Measurements from ENCODE around the gene MDC1.

MDC1 gene

DNA sequence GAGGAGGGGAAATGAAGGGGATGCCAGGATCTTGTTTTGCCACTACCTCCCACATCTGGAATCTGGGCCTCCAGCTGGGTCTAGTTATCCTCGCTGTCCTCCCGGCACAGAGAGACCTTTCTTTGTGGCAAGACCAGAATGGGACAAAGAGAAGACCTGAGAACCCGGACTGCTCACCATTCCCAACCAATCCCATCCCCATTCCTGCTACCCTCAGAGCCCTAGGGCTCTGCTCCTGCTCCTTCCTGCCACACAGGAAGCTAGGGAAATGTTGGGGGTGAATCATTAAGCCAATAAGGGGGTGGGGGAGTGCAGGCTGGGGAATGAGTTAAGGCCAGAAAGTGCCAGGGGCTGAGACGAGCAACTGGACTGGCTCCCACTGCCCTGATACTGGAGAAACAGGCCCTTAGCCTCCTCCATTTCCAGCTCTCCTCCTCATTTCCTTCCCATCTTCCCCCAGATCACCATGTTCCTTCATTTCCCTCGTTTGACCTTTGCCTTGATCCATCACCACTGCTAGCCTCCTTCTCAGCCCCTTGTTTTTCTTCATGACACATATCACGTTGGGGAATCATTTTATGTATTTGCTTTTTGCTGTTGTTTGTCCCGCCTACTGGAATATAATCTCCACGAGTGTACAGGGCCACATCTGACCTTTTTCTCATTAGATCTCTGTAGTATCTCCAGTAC is 31.9 kb upstream of the MDC1 start:
- peak; percentile 65 for DNase-seq (ENCODE audit: low read depth)

DNA sequence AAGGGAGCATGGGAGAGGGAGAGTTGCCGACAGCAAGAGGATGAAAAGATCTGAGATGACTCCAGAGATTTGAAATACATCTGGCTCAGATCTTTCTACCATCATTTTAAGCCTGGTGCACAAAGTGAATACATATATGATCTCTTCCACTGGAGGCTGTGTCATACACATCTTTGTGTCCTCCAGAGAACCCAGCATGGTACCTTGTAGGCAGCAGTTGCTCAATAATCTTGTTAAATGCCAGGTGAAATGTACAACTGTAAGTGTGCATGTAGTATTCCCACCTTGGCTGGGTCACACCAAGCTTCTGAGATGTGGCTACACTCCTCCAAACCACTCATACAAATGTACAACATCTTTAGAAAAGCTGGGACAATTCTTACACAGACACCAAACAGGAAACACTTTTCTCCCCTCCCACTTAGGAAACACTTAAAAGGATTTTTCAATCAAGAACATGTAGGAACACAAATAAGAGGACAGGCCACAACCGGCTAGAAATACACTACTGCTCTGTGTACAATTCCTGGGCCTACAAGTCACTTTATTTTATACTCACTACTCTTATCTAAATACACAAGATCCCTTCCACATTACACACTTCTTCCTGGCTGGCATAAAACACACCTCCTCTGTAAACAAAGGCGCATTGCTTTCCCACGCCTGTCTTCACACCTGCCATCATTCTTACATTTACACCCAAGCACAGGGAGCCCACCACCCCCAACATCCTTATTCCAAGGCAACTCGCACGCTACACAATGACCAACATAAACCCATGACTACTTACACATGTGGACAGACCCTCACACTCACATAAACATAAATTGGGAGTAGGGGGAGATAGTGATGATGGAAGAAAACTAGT is 31.1 kb upstream of the MDC1 start:
- DNase-seq (ENCODE audit: low read depth): no peak

DNA sequence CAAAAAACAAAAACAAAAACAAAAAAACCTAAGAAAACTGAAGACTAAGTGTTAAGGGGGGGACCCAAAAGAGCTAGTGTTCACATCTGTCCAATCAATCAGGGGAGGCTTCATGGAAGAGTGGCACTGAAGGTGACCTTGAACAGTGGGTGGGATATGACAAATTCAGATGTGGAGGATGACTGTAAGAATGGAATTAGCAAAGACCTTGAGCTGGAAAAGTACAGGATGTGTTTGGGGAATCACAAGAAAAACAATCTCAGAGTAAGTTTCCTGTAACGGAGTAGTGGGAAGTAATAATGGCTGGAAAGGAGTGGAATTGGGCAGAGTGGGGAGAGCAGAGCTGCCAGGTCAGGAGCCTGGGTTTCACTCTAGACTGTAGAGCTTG is 30.2 kb upstream of the MDC1 start:
- DNase-seq (ENCODE audit: low read depth): no peak

DNA sequence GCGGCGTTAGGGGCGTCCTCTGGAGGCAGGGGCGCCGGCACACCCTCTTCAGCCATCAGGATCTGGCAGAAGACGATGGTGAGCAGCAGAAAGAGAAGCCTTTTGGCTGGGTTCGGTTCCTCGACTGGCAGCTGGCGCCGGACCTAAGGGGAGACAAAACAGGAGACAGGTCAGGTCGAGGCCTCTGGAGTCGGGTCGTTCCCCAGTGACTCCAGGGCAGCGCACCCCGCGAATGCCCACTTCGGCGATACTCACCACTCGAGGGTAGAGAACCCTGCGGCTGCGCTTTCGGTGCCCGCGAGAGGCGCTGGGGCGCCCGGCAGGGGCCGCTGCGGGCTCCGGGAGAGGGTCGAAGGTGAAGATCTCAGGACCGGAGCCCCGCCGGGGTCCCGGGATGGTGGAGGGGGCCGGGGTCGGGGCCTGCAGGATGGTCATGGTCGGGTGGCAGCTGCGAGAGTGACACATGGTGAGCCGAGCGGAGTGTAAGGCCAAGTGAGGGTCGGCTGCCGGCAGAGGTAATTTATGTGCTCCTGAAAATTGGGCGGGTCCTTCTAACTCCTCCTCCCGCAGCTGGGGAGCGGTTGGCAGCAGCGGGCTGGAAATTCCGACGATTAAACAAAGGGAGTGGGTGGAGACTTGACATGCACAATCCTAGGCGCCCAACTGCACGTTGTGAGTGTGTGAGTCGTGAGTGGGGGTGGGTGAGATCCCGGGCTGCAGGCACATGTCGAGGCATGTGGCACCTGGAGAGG is 27.1 kb upstream of the MDC1 start, which contains the start of gene IER3:
TSS of gene IER3 (minus strand) at position 494 of the 752 bp plus-strand sequence. CDS start at position 465, 29 bp downstream.
- peak; percentile 79 for DNase-seq (ENCODE audit: low read depth)

DNA sequence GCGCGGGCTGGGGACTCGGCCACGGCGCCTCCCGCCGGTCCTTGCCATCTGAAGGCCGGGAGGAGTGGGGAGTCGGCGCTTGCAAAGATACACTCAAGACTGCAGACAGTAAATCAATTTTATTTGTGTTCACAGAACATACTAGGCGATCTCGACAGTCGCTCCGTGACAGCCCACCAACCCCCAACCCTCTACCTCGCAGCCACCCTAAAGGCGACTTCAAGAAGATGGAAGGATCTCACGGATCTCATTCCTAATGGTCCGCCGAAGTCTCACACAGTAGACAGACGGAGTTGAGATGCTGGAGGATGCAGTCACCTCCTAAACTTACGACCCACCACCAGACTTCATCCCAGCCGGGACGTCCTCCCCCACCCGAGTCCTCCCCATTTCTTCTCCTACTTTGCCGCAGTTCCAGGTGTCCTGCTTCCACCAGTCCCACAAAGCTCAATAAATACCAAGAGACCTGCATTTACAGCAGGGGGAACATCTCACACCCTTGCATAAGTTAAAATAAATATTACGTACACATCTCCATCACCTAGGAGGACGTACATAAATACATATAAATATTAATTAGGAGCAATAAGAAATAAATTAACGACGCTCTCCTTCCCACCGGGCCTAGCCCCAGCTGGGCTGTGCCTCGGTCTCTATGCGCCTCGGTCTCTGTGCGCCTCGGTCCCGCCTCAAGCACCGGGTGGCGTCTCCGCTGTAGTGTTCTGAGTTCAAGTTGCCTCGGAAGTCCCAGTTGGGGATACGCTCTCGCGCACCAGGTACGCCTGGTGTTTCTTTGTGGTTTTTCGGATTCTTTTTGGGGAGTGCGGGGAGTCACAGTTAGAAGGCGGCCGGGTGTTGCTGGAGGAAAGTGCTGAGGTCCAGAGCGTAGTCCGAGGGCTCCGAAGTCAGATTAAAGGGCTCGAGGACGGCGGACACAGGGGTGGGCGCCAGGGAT is 26.3 kb upstream of the MDC1 start:
- DNase-seq (ENCODE audit: low read depth): no peak

DNA sequence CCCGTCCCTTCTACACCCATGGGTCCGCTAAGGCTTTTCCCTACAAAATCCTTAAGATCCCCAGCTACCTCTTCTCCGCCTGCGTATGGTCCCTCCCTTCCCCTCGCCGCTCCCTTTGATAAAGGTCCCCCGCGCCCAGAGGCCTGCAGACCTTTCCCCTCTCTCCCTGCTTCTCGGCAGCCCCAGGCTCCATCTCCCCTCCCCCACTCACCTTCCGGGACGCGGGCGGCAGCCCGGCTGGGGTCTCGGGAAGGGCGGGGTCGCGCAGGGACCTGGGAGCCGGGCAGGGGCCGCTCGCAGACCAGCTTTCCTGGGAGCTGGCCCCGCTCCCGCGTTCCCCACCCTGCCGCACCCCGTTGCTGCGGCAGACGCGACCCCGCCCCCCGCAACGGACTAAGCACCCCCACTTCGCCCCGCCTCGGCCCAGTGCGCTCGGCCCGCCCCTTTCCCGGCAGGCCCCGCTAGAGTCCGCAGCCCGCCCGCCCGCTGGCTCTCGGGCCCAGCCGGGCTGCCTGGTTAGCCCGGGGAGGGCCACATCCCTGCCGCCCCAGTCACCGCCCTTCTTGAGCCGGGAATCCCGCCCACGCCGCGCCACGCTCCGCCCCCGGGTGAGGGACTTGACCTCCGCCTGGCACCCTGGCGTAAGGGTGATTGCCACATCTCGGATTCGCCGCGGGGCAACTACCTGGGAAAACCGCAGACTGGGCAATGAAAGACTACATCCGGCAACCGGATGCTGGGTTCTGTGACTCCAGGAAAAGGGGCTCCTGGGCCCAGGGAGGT is 25.4 kb upstream of the MDC1 start, which contains the start of gene FLOT1:
TSS of gene FLOT1 (minus strand) at position 372 of the 783 bp plus-strand sequence. CDS start 498 bp downstream, outside the sequence.
- DNase-seq (ENCODE audit: low read depth): peak; percentile 99

DNA sequence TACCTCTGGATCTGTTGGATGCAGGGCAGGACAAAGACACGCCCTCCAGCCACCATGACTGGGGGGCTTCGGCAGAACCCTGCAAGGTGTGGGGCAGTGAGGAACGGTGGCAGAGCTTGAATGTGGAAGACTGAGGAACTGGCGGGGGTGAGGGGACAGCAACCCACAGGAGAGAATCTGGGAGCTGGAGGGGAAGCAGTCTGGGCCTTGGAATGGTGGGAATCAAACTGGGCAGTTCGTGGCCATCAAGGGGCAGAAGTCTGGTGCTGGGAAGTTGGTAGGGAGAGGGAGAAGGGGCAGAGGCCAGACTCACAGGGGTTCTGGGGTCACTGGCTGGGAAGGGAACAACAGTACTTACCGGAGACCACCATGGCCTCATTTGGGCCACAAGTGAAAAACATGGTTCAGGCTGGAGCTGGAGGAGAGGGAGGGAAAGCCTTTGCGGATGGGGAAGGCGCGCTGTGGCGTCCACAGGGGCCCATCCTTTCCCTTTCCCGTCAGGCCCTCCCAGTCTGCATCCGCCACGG is 24.8 kb upstream of the MDC1 start:
- DNase-seq (ENCODE audit: low read depth): peak; percentile 53

DNA sequence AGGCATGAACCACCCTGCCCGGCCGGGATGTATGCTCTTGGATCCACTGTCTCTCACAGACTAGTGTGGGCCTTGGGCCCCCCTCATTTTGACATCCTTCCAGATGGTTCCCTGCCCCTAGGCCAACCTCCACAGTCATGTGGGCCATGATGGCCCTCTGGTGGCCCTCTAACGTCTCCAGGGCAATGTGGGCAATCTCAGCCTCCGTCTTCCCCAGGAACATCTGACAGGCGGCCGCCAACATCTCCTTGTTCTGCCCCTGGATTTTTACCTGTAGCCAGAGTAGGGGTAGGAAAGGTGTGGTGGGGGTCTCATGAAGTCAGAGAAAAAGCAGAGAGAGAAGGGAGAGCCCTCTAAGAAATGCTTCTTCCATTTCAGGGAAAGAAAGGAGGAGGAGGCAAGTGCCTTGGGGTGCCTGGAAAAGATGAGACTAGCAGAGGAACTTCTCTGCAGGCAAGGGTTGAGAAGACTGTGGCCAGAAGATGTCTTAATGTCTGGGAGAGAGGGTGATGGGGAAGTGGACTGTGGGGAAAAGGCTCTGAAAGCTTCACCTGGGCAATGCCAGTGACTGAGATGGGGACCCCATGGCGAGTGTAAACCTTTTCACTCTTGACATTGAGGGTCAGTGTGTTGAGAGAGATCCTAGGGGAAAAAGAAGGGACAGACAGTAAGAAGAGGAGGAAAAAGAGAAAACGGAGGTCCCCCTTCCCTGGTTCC is 24.1 kb upstream of the MDC1 start:
- no peak for DNase-seq (ENCODE audit: low read depth)

DNA sequence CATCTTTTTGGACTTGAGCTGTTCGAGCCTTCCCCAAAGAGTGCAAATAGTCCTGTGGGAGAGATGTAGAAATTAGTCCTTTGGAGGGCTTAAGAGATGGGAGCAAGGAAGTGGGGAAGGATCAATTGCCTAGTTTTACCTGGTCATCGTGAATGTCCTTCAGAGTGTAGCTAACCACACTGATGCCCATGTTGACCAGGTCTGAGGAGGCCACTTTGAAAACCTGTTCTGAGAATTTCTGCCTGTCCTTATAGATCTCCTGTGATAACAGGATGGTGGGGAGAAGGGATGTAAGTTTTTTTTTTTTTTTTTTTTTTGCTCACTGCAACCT is 23.4 kb upstream of the MDC1 start:
- DNase-seq (ENCODE audit: low read depth): no peak

DNA sequence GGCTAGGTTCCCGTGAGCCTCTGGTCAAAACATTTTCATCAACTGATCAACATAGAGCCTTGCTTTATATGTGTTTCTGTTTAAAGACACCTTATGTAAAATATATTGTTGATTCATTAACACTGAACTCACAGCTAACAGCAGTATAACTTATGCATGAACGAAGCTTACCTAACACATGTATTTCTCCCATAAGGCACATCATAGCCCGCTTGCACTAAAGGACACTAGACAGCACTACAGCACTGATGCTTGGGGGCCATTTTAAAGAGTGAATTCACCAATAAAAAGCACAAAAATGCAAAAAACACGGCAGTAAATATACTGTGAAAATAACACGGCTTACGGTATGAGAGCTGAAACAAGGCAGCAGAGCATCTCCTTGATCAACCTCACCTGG is 21.5 kb upstream of the MDC1 start:
- DNase-seq (ENCODE audit: low read depth): no peak

DNA sequence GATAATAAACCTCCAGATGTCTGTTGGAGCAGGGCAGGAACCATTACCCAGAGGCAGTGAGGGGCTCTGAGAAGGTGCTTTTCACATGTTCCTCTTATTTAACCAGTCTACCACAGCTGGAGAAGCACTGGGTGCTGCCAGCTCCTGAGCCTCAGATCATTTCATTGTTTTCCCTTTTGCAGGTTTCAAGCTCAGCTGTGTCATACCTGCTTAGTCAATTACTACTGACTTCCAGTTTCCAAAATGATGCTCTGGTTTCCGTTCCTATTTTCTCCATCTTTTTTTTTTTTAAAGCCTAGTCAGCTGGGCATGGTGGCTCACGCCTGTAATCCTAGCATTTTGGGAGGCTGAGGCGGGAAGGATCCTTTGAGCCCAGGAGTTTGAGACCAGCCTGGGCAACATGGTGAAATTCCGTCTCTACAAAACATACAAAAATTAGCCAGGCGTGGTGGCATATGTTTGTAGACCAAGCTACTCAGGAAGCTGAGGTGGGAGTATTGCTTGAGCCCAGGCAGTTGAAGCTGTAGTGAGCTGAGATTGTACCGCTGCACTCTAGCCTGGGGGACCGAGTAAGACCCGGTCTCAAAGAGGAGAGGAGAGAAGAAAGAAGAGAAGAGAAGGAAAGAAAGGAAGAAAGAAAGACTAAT is 18.7 kb upstream of the MDC1 start:
- no peak for DNase-seq (ENCODE audit: low read depth)

DNA sequence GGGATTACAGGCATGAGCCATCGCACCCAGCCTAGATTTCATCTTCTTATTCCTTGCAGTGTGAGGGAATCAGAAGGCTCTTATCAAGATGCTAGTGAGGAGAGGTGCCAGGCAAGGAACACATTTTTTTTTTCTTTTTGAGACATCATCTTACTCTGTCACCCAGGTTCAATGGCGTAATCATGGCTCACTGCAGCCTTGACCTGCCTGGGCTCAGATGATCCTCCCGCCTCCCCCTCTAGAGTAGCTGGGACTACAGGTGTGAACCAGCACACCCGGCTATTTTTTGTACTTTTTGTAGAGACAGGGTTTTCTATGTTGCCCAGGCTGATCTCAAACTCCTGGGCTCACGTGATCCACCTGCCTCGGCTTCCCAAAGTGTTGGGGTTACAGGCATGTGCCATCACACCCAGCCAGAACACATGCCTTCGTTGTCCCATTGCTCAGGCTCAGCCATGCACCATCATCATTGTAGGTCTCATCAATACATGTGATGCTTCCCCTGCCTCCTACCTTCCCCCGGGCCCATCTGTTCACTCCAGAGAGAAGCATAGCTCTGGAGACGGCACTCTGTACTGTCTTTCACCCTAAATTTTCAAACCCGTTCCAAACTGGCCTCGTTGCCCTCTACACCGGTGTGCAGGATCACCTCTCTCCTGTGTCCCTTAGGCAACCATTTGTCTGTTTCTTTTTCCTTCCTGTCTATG is 15.3 kb upstream of the MDC1 start:
- DNase-seq (ENCODE audit: low read depth): no peak

DNA sequence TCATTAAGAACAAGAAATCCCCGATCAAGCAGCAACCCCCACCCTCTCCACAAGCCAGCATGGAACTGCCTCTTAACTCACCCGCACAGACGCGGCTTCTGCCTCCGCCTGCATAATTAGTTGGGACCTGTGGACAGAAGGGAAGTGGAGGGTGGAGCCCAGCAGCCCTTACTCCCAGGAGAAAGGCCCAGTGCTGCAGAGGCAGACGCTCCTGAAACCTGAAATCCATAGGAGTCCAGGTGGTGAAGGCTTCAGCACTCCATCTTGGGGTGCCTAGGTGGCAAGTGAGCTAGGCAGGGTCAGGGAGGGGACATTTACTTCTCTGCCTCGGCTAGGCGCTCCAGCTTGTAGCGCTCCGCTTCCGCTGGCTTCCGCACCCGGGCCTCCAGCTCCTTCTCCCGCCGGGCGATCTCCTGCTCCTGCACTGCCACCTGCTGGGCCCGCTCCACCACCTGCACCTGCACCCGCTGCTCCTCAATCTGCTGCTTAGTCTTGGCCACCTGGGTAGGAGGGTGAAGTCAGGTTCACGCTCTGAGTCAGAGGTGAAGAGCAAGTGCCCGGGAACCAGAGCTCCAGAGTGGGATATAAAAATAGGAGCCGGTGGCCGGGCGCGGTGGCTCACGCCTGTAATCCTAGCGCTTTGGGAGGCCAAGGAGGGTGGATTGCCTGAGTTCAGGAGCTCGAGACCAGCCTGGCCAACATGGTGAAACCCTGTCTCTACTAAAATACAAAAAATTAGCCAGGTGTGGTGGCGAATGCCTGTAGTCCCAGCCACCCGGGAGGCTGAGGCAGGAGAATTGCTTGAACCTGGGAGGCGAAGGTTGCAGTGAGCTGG is 13.7 kb upstream of the MDC1 start:
- DNase-seq (ENCODE audit: low read depth): no peak

DNA sequence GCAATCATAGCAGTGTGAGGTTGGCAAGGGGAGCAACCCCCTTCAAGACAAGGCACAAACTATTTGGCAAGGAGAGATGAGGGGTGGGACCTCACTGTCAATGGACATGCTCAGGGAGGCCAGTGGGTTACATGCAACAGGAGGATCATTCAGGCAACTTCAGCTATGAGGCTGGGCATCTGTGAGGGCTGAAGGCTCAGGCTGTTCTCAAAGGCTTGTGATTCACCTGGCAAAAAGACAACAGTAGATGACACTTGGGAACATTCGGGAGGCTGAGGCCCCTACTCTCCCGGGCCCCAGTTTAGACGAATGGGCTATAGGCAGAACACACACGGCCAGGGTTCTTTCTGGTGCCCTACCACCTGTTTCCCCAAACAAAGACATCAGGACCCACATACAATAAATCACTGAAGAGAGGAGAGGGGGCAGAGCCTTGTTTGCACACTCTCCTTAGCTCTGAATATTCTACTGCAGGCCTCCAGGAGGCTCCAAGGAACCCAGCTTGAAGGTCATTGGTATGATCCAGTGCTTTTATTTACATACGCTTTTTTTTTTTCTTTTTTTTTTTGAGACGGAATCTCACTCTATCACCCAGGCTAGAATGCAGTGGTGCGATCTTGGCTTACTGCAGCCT is 11.0 kb upstream of the MDC1 start:
- peak; percentile 68 for DNase-seq (ENCODE audit: low read depth)

DNA sequence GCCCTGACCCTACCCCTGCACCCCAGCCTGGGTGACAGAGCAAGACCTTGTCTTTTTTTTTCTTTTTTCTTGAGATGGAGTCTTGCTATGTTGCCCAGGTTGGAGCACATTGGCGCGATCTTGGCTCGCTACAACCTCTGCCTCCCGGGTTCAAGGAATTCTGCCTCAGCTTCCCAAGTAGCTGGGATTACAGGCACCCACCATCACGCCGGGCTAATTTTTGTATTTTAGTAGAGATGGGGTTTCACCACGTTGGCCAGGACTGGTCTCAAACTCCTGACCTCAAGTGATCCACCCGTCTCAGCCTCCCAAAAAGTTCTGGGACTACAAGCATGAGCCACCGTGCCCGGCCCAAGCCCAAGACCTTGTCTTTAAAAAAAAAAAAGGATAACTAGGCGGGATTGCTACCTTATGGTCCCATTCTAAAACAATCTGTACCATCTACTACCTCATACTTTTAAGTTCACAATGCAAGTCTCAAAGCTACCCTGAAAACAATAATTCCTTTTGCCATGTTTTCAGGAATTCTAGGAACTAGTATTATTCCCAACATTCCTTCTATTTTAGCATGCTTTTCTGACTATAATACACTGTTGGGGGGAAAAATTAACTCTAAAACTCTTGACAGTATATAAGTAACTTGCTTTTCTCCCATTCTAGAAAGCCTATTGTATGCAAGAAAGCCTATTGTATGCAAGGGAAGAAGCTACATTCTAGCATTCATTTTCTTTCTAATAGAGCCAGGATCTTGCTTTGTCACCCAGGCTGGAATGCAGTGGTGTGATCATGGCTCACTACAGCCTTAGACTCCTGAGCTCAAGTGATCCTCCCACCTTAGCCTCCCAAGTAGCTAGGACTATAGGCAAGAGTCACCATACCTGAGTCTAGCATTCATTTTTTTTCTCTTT is 9.7 kb upstream of the MDC1 start:
- DNase-seq (ENCODE audit: low read depth): no peak
